Peyer's patch (tissue), 4 donors: ENCODE data around the gene SLC24A4. TPM values are rescaled to one million over a fixed set of nuclear protein-coding genes. Genes with fewer than 3 reads are reported as not detected.

ENCODE experiments used
- DNase-seq, 3 donors: peaks; one replicate each; pipeline ENCODE4 v3.0.0-alpha.2; 2017 to 2019
- H3K27ac ChIP-seq, 4 donors: fragments of 200-600 bp; sonication (generic); one replicate each; pipeline ENCODE4 v1.5.1; 2016 to 2019
- H3K27me3 ChIP-seq, 2 donors: fragments of 200-600 bp; sonication (generic); one replicate each; pipeline ENCODE4 v1.5.1; 2019
- H3K36me3 ChIP-seq, 3 donors: fragments of 200-600 bp; sonication (generic); one replicate each; pipeline ENCODE4 v1.5.1; 2016 to 2019
- H3K4me1 ChIP-seq, 4 donors: fragments of 200-600 bp; sonication (generic); one replicate each; pipeline ENCODE4 v1.5.1; 2016 to 2019
- H3K4me3 ChIP-seq, 4 donors: fragments of 200-600 bp; sonication (generic); 1 replicate in 3 of 4; 2 replicates in 1 of 4; pipeline ENCODE4 v1.5.1; 2016 to 2019; ENCODE audit warnings: mild to moderate bottlenecking in 1 of 4
- H3K9me3 ChIP-seq, 4 donors: fragments of 200-600 bp; sonication (generic); one replicate each; pipeline ENCODE4 v1.5.1; 2016 to 2019; ENCODE audit warnings: mild to moderate bottlenecking in 1 of 4
- POLR2A ChIP-seq, 2 donors: fragments of 450-650 bp; IDR thresholded peaks; one replicate each; pipeline ENCODE4 v1.5.1; 2017; ENCODE audit warnings: antibody characterized with exemption in 2 of 2, mild to moderate bottlenecking in 2 of 2, moderate library complexity in 2 of 2
- total RNA-seq, 4 donors: library from RNA; depleted of rRNA; stranded (reverse); fragments of >200 nt; gene quantifications; one replicate each; pipeline ENCODE4 v1.1.0, GENCODE V29; 2016
- TF ChIP-seq, protein P1 (sequence below), 6 experiments: fragments of 450-650 bp in 4 of 6; fragments of 200-600 bp in 2 of 6; sonication (generic) in 1 of 6; IDR thresholded peaks; one replicate each; pipeline ENCODE4 v1.5.1; 2017 to 2019; ENCODE audit warnings: antibody characterized with exemption in 6 of 6, mild to moderate bottlenecking in 3 of 6, moderate library complexity in 1 of 6

Gene SLC24A4
- total RNA-seq, 4 donors from 2014 or later: 0.18 to 1.7 (median 0.54) TPM; not detected in 1

DNA sequence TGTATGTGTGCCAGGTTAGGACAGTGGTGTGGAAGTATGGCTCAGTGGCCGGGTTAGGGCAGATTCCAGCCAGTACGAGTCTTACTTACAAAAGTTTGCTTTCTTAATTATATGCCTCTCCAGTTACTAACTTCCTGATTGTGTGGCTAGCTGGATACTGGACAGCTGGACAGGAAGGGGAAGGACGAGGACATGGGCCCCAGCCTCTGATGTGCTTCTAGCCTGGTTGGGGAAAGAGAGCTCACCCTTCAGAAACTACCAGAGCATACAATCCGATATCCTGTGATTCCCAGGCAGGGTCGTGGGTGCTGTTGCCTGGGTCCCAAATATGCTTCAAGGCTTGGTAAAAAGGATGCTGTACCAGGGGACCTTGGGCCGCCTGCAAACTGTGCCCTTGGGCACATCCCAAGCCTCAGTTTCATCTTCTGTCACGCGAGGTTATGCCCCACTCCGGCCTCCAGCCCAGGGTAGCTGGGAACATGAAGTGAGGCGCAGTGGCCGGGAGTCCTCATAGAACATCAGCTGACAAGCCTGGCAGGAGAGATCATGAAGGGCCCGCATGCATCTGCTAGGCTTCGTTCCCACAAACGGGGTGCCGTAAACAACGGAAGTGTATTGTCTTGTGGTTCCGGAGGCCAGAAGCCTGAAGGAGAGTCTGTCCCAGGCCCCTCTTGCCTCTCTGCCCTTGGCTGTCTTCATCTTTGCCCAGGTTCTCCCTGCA is 167.4 kb downstream of the SLC24A4 start:
- no peak overlapping the region for H3K27ac ChIP-seq
- no peaks in the 10 kb centered on the region for H3K27me3 ChIP-seq
- no peaks in the 10 kb centered on the region for H3K9me3 ChIP-seq
- DNase-seq: no peak
- TF ChIP-seq POLR2A (IDR thresholded peaks at IDR 0.05): no peak
- TF ChIP-seq, protein P1, sequence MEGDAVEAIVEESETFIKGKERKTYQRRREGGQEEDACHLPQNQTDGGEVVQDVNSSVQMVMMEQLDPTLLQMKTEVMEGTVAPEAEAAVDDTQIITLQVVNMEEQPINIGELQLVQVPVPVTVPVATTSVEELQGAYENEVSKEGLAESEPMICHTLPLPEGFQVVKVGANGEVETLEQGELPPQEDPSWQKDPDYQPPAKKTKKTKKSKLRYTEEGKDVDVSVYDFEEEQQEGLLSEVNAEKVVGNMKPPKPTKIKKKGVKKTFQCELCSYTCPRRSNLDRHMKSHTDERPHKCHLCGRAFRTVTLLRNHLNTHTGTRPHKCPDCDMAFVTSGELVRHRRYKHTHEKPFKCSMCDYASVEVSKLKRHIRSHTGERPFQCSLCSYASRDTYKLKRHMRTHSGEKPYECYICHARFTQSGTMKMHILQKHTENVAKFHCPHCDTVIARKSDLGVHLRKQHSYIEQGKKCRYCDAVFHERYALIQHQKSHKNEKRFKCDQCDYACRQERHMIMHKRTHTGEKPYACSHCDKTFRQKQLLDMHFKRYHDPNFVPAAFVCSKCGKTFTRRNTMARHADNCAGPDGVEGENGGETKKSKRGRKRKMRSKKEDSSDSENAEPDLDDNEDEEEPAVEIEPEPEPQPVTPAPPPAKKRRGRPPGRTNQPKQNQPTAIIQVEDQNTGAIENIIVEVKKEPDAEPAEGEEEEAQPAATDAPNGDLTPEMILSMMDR (IDR thresholded peaks at IDR 0.05): no peak
- no peaks in the 10 kb centered on the region for H3K4me1 ChIP-seq
- H3K36me3 ChIP-seq: no peaks in the 10 kb centered on the region
- H3K4me3 ChIP-seq: no peak overlapping the region

GRCh38 chr14:92491782-92492181 is 168.8 kb downstream of the SLC24A4 start:
- H3K9me3 ChIP-seq: no peaks in the 10 kb centered on the region
- H3K4me1 ChIP-seq: no peaks in the 10 kb centered on the region
- no peak overlapping the region for H3K4me3 ChIP-seq
- DNase-seq: no peak
- H3K27me3 ChIP-seq: no peaks in the 10 kb centered on the region
- H3K36me3 ChIP-seq: no peaks in the 10 kb centered on the region
- no peak overlapping the region for H3K27ac ChIP-seq
- TF ChIP-seq, protein P1 (IDR thresholded peaks at IDR 0.05): no peak
- TF ChIP-seq POLR2A (IDR thresholded peaks at IDR 0.05): no peak

- TF ChIP-seq, protein P1 (IDR thresholded peaks at IDR 0.05): no peak
- no peak for TF ChIP-seq POLR2A (IDR thresholded peaks at IDR 0.05)
- no peaks in the 10 kb centered on the region for H3K36me3 ChIP-seq
- no peak overlapping the region for H3K27ac ChIP-seq
- H3K4me3 ChIP-seq: no peak overlapping the region
- H3K27me3 ChIP-seq: no peaks in the 10 kb centered on the region
- H3K9me3 ChIP-seq: no peaks in the 10 kb centered on the region
- H3K4me1 ChIP-seq: no peaks in the 10 kb centered on the region
- DNase-seq: no peak
These were observed 169.3 kb downstream of the SLC24A4 start for GRCh38 chr14:92492258-92492657.

DNA sequence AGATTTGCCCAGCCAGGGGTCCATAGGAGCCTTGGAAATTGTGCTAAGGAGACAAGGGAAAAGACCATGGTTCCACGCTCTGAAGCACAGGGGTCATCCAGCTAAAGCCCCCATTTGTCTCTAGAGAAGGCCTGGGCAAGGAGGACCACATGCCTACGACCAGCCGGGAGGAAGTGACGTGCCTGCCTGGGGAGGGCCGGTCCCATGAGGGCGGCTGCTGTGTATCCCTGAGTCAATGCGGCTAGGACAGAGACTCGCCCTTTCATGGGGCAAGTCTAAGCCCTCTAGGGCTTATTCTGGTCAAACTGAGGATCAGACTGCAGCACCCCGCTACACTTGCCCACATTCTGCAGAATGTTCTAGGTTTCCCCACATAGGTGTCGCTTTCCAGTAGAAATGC is 170.1 kb downstream of the SLC24A4 start:
- Histone ChIP-seq H3K27ac (no peak overlapping the region), H3K9me3 (no peaks in the 10 kb centered on the region), H3K4me1 (no peaks in the 10 kb centered on the region), H3K36me3 (no peaks in the 10 kb centered on the region), H3K4me3 (no peak overlapping the region), H3K27me3 (no peaks in the 10 kb centered on the region)
- TF ChIP-seq POLR2A (IDR thresholded peaks at IDR 0.05): no peak
- TF ChIP-seq, protein P1 (IDR thresholded peaks at IDR 0.05): no peak
- DNase-seq: no peak

- no peaks in the 10 kb centered on the region for H3K9me3 ChIP-seq
- no peak for DNase-seq
- no peak overlapping the region for H3K4me3 ChIP-seq
- no peaks in the 10 kb centered on the region for H3K27me3 ChIP-seq
- no peaks in the 10 kb centered on the region for H3K36me3 ChIP-seq
- no peak overlapping the region for H3K27ac ChIP-seq
- H3K4me1 ChIP-seq: no peaks in the 10 kb centered on the region
- TF ChIP-seq, protein P1 (IDR thresholded peaks at IDR 0.05): no peak
- TF ChIP-seq POLR2A (IDR thresholded peaks at IDR 0.05): no peak
These were observed 170.5 kb downstream of the SLC24A4 start for GRCh38 chr14:92493492-92493891.
